ENCODE measurements around the gene BAMBI.

The BAMBI gene

DNA sequence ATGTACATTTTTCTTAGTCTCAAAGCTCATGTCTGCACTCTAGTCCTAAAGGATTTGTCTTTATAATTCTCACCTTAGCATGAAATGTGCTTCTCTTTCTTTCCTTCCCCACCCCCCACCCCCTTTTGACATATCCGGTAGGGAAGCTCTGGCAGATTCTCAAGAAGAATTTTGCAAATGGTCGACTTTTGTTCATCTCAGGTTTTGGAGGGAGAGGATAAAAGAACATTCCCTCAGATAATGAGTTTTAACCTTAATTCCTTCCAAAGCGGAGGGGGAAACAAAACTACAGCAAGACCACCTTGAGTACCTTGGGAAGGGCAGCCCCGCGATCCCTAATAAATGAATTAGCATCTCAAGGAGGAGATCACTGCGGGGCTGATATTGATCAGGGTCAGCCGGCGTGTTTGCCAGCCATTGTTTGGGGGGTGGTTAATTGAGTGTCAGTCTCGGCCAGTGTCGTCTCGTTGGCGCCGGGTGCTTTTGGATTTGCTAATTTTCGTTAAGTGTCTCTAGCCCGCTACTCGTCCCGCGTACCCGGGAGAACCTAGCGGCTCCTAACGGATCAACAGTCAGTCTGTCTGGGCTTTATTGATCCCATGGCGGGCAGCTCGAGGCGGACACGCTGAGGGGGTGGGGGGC lies 874 bp upstream of the BAMBI start:
- DNase-seq = no peak

DNA sequence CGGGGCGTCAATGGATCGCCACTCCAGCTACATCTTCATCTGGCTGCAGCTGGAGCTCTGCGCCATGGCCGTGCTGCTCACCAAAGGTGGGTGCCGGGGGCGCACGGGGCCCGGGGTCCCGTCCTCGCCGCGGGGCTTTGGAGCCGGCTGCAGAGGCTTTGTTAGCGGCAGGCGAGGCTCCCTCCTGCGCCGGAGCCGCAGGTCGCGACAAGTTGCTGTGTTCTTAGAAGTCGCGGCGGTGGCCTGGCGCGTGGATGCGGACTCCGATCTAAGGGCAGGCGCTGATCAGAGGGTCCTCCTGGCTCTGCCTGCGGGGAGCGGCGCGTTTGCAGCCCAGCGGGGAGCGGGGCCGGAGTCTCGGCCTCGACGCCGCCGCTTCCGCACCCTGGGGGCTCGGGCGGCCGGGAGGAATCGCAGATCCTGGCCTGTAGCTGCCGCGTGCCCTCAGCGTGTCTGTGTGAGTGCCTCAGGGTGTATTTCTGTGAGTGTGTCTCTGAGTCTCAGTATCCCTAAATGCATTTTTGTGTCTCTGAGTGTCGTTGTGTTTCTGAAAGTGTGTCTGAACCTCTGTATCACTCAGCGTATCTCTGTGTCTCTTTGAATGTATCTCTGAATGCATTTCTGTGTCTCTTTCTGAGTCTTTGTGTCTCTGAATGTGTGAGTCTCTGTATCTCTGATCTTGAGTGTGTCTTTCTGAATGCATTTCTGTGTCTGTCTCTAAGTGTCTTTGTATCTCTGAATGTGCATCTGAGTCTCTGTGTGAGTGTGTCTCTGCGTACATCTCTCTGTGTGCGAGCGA lies 766 bp downstream of the BAMBI start:
- DNase-seq = no peak

DNA sequence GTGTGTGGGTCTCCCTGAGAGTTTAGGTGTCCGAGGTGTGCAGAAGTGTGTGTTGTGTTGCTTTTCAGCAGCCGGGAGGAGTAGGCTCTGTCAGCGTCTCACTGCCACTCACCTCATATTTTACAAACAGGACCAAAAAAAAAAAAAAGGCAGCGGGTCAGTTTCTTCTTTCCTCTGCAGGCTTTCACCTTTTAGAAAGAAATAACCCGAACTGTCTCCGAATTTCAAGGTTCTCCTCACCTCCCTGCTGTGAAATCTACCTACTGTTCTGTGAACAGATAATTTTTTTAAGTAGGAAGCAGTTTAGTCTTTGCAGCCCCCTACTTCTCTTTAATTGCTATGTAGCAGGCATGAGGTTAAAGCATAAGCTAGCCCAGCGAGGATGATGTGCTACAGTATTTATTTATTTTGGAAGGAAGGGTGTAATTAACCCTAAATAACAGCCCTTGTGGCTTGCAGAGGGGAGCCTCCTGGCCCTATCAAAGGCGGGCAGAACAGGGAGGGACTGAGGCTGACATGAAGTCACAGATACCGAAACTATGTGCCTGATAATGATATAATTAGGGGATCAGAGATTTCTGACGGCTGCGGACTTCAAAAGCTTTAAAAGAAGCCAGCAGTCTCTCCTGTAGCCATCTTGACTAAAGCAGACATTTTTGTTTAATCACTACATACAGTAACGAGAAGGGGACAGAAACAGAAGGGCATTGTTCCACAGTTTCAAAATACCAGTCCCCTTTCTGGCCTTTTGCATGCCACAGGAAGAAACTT lies 1.6 kb downstream of the BAMBI start:
- DNase-seq = no peak

DNA sequence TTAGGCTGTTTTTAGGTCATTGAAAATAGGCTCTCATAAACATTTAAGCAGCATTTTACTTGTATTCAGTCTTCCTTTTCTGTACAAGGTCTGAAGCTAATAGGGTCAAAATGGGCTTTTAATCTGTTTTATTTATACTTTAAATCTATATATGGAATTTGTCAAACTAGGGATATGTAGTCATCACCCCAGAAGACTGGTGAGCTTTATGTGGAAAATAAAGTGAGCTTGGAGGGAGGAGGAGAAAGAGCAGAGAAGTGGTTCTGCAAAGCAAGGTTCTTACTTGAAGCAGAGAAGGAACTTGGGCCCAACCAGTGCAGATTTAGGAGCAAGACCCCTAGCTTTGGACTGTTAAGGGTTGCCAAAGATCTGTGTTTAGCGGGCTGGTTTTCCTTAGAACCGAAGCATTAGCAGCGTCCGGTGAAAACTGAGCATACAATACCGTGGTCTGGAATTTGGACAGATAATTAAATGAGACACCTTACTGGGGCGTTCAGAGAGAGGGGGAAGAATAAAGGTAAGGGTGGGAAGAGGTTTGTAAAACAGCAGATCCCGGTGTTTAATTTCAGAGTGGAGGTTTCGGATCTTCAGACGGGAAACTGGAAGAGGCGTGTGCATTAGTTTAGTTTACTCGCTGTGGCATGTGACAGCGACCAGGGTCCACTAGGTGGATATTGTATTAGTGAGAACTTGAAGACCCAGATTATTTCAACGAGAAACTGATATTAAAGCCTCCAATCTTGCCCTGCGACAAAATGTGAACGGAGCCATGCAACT lies 2.4 kb downstream of the BAMBI start:
- no peak for DNase-seq

DNA sequence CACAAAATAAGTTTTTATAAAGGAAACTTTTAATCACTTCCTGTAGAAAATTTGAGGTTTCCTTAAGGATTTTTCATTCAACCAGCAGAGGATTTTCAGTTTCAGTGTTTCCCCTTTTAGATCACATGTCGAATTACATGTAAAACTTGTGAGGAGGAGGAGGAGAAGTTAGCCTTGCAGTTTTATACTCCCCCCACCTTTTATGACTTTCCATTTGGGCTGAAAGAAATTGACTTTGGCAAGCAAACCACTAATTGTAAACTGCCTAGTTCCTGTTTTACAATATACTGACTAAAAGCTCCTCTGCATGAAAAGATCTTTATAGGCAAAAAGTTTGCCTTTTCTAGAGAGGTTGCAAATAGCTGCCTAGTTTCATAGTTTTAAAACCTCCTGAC lies 3.0 kb downstream of the BAMBI start:
- DNase-seq = peak; percentile 66

DNA sequence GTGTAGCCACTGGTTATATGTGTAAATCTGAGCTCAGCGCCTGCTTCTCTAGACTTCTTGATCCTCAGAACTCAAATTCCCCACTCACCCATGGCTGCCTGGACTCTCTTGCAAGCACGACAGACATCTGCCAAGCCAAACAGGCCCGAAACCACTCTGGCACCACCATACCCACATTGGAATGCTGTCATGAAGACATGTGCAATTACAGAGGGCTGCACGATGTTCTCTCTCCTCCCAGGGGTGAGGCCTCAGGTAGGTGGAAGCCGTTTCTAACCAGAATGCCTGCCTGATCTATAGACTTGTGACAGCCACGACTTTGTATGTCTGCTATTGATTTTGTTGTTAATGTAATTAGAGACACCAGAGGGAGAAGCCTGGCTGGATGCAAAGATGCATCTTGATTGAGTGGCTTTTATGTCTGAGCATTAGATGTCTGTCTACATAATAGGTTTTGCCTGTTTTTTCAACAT lies 4.0 kb downstream of the BAMBI start:
- DNase-seq = no peak

DNA sequence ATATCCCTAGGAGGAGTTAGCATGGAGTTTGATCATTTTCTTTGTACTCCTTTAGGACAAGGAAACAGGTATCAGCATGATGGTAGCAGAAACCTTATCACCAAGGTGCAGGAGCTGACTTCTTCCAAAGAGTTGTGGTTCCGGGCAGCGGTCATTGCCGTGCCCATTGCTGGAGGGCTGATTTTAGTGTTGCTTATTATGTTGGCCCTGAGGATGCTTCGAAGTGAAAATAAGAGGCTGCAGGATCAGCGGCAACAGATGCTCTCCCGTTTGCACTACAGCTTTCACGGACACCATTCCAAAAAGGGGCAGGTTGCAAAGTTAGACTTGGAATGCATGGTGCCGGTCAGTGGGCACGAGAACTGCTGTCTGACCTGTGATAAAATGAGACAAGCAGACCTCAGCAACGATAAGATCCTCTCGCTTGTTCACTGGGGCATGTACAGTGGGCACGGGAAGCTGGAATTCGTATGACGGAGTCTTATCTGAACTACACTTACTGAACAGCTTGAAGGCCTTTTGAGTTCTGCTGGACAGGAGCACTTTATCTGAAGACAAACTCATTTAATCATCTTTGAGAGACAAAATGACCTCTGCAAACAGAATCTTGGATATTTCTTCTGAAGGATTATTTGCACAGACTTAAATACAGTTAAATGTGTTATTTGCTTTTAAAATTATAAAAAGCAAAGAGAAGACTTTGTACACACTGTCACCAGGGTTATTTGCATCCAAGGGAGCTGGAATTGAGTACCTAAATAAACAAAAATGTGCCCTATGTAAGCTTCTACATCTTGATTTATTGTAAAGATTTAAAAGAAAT lies 4.8 kb downstream of the BAMBI start:
- DNase-seq = no peak

DNA sequence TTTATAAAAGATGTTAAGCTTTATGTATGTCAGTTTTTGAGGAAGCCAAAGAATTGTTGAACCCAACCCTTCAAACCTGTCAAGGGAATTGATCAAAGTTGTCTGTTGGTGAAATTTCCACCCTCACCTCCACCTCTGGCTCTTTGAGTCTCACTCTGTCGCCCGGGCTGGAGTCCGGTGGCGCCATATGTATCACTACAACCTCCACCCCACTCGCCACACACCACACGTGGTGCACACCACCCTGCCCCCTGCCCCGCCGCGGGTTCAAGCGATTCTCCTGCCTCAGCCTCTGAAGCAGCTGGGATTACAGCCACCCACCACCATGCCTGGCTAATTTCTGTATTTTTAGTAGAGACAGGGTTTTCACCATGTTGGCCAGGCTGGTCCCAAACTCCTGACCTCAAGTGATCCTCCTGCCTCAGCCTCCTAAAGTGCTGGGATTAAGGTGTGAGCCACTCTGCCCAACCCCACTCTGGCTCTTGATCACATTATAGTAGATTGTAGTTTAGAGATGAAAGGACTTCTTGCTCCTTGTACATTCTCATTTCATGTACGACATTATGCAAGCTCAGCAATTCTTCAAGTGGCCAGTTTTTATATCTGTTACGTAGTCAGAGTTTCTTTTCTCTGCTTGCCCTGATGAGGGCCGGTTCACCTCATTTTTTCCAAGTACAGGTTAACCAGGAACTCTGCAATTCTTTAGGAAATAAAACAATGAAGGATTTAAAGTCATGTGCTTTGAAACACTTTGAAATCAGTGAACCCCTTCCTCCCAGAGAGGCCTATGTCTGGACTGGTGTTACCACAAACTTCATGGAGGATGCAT lies 7.0 kb downstream of the BAMBI start:
- DNase-seq = no peak

DNA sequence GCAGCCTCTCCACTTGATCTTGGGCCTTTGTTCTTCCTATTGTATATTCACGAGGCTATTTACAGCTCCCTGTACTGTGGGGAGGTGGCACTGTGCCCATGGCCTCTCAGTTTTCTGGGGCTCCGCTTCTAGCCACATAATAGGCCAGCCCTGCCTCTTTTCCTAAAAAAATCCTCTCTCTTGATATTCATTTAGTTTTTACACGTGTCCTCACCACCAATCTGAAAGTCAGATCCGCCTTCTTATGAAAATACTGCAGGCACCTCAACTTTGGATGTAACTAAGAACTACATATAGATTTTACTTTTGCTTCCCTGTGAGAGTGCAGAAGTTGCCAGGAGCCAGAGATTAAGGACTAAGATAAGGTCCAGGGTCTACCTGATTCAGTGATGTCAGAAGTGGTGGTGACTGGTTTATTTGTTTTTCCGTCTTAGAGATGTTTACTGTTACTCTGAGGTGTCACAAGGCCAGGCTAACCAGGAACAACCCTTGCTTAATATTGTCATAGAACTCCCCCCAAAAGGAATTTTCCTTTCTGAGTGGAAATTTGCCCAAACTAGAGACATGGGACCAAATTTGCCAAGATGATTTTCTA lies 7.8 kb downstream of the BAMBI start:
- no peak for DNase-seq

DNA sequence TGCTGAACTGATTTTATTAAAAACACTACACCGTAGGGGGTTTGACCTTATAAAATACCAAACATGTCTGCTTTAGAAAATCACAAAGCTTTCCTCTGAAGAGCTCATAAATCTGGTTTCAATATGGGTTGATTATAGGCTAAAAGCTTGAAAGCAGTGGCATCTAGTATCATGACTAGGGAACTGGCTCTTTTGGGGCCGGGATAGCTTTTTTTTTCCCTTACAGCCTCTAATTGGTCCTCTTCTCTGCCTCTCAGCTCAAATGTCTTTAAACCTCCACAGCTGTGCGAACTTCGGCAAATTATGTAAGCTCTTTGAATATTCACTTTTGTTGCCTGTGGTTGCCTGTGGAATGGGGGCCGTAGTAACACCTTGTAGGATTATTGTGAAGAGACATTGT lies 8.4 kb downstream of the BAMBI start:
- no peak for DNase-seq

DNA sequence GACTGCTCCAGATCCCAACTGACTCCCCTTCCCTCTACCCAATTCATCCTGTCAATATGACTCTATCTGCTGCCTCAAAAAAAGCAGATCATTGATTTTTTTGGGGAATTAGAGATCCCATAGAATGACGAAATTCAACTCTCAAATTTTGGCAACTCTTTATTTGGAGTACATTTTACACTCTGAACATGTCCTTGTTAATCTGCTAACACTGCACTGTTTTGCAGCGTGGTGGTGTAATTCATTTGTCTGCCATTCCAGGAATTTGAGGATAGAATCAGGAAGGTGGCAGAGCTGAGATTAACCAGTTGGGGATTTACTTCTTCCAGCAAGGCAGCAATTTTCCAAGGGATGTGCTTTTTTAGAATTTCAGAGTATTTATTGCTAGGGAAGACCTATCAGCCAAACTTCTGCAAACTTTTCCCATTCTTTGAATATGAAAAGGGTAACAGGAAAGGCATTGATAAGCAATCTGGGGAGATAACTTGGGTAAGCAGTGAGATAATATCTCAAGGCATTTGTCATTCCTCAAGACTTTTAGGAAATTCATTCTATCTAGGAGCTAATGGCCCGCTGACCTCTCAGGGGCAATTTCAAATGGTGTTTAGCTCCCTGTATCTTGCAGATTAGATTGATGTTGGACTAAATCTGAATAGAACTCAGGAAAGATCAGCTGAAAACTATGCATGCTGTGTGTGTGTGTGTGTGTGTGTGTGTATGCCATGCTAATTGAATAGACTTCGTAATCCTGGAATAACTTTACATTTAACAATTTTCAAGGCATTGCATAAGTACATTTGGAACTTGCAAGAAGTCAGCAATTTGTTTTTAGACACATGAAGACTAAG lies 9.7 kb downstream of the BAMBI start:
- no peak for DNase-seq

DNA sequence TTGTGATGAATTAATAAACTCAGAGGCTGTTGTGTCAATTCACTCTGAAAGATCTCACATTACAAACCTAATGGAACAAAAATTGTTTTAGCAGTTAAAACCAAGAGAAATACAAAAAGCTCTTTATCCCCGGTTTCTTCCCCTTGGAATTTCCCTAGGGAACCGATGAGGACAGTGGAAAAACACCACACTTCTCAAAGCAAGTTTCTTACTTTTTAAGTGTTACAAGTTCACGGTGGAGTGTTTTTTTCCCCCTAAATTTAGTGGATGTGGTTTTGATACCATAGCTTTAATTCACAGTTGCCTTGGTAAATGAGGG lies 10.3 kb downstream of the BAMBI start:
- no peak for DNase-seq

DNA sequence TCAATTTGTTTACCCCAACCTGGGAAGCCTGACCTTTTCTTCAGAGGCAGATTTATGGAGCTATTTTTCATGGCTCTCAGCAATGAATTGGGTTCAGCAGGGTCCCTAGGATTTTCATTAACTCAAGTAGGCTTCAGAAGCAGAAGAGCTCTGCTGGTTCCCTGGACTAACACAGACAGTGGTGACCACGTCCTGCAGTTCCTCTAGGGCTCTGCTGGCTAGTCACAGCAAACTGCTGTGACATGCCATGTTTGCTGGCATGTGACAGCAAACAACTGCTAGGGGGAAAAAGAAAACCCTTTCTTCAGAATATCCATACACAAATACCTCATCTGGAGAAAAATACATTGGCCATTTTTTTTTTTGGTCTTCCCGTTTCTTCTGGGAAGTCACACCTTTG lies 13.2 kb downstream of the BAMBI start:
- DNase-seq = no peak

DNA sequence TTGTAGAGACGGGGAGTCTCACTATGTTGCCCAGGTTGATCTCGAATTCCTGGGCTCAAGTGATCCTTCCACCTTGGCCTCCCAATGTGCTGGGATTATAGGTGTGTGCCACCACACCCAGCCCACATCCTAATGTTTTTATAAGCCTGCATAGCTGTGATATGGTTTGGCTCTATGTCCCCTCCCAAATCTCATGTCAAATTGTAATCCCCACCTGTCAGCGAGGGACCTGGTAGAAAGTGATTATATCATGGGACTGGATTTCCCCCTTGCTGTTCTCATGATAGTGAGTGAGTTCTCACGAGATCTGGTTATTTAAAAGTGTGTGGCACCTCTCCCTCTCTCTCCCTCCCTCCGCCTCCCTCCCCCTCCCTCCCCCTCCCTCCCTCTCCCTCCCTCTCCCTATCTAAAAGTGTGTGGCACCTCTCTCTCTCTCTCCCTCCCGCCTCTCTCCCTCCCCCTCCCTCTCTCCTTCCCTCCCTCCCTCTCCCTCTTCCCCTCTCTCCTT lies 13.9 kb downstream of the BAMBI start:
- DNase-seq = no peak

DNA sequence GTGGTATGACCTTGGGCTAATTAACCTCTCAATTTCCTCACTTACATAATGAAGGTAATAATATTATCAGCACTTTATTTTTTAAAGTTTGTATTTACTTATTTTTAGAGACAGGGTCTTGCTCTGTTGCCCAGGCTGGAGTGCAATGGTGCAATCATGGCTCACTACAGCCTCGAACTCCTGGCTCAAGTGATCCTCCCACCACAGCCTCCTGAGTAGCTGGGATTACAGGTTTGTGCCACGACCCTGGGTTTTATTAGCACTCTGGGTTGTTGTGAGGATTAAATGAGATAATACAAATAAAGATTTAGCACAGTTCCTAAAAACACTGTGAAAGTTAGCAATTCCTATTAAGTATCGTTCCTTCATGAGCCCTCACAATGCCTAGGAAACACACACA lies 14.7 kb downstream of the BAMBI start:
- DNase-seq = no peak

DNA sequence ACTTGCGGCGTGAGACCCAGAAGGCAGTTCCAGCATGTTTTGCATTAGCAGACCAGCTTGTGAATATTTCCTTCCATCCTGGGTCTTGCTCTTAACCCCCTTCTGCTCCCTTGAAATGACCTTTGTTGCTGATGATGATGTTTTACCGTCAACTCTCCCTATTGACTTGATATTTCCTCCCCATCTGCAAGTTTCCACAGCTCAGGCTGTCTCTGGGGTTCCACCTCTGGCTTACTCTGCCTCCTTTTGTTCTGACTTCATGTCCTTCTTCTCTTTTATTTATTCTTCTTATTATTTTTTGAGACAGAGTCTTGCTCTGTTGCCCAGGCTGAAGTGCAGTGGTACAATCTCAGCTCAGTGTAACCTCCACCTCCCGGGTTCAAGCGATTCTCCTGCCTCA lies 17.2 kb downstream of the BAMBI start:
- DNase-seq = no peak

DNA sequence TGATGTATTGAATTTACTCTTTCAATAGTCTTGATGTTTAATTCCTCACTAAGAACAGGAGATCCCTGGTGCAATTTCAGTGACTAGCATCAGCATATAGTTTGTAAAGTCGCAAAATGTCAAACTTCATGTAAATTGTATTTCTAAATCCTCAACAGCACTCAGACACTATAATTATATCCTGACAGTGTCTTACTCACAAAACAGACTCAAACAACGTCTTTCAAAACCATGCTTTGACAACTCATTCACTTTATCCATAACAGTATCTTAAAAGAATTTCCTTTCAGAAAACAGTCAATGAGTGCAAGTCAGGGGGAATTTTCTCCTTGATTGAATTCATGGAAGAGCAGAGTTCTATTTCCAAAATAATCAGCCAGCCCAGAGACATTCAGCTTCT lies 20.8 kb downstream of the BAMBI start:
- DNase-seq = no peak

DNA sequence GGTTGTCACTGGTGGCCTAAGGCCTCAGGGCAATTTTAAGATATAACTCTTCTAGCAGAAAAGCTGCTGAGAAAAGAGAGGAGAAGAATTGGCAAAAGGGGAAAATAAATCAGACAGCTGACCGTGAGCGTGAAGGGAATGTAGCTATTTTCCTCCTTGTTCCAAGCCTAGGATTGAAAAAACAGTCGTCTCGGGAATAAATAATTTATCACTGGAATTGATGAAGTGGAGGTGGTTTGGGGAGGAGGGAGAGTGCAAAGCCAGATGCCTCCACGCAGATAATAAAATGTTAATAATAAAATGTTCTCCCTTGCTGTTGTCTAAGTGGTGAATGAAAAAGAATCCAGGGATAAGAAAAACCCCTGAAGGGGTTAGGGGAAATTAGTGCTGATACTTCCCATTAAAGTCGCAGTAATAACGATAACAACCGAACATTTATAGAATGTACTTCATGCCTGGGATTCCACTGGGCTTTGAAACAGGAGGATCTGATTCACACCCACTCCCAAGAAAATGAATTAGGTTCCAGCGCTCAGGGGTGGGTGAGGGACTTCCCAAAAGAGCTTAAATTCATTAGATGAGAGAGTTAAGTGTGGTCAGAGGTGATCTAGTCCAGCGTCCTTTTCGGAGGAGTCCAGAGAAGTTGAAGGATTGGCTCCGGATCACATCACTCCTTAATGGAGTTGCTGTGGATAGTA lies 27.3 kb downstream of the BAMBI start:
- DNase-seq = no peak

DNA sequence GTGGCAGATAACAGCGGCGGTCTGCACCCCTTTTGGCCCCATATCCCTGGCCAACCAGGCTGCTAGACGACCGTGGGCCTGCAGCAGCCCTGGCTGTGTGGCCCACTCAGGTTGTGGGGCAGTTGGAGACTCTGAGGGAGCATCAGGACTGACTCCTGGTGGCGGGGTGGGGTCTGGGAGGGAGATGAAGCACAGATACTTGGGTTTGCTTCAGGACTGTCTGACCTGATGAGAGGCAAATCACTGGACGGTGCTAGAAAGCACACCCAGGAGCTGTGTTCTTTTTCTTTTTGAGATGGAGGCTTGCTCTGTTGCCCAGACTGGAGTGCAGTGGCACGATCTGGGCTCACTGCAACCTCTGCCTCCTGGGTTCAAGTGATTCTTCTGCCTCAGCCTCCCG lies 28.2 kb downstream of the BAMBI start:
- DNase-seq = no peak
